A549 (cell line): Measurements from ENCODE around the gene ABCC1.

Experiments used
- CTCF ChIP-seq: fragments of >200 bp; sonication (Bioruptor Twin); formaldehyde crosslinking; IDR thresholded peaks from 3 replicates; pipeline ENCODE4 v1.5.1; 2016
- ELK1 ChIP-seq: fragments of 150-350 bp; IDR thresholded peaks from 2 replicates; pipeline ENCODE4 v1.6.1; 2014; ENCODE audit warnings: low read depth, mild to moderate bottlenecking, low read length
- HDAC2 ChIP-seq: fragments of 200-600 bp; sonication (generic); IDR thresholded peaks from 2 replicates; pipeline ENCODE4 v1.6.1; 2016
- HOXA7 ChIP-seq: fragments of 250-450 bp; sonication (Bioruptor Pico); IDR thresholded peaks from 2 replicates; pipeline ENCODE4 v1.5.0; 2020; ENCODE audit warnings: mild to moderate bottlenecking, moderate library complexity
- JUN ChIP-seq, 2 experiments: fragments of >200 bp; sonication (Bioruptor Twin); formaldehyde crosslinking; IDR thresholded peaks; 2 replicates in 1 of 2; 3 replicates in 1 of 2; pipeline ENCODE4 v1.6.1; 2016 to 2017
- KDM1A ChIP-seq: fragments of 200-600 bp; sonication (generic); IDR thresholded peaks from 2 replicates; pipeline ENCODE4 v1.6.1; 2016; ENCODE audit warnings: low read depth, mild to moderate bottlenecking
- MAFK ChIP-seq: fragments of 450-650 bp; IDR thresholded peaks from 2 replicates; pipeline ENCODE4 v1.6.1; 2014; ENCODE audit not compliant: partially characterized antibody
- POLR2A ChIP-seq: IDR thresholded peaks from 2 replicates; pipeline ENCODE4 v1.6.1; 2012; ENCODE audit warnings: mild to moderate bottlenecking, low read length
- SMC3 ChIP-seq: fragments of >200 bp; sonication (Bioruptor Twin); formaldehyde crosslinking; IDR thresholded peaks from 3 replicates; pipeline ENCODE4 v1.6.1; 2018; ENCODE audit warnings: inconsistent platforms
- SREBF2 ChIP-seq: fragments of 450-650 bp; IDR thresholded peaks from 2 replicates; pipeline ENCODE4 v1.6.1; 2014; ENCODE audit warnings: mild to moderate bottlenecking, moderate library complexity

- no peak for TF ChIP-seq POLR2A
- no peak for TF ChIP-seq CTCF
- no peak for TF ChIP-seq MAFK
- no peak for TF ChIP-seq HOXA7 (CRISPR knock-in tag)
- TF ChIP-seq KDM1A, result no peak
- no peak for TF ChIP-seq SREBF2
- TF ChIP-seq HDAC2, result no peak
- no peak for TF ChIP-seq JUN (IDR thresholded peaks at IDR 0.05)
- TF ChIP-seq SMC3, result no peak
- TF ChIP-seq ELK1, result no peak
These were observed 172.8 kb downstream of the ABCC1 start for GRCh38 chr16:16122264-16122663.
